ENCODE measurements around the gene DEUP1. TPM values are rescaled to one million over a fixed set of nuclear protein-coding genes. Genes with fewer than 3 reads are reported as not detected.

The DEUP1 gene
- total RNA-seq, 2 donors from 2014 or later: not detected

DNA sequence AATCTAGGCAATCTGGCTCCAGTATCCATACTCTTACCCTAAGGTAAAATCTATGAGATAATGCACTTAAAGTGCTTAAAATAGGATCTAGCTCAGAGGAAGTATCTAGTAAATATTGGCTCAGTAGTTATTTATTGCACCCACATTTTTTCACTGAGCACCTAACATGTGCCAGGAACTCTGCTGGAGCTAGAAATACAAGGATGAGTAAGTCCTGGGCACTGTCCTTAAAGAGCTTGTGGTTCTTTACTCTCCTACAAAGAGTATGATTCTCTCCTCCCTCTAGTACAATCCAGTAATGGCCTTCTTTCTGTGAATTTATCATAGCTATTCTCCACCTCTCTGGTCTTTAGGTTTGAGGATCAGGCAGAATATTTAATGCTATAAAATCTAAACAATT lies 59.2 kb downstream of the DEUP1 start:
- TF ChIP-seq CTCF (IDR thresholded peaks at IDR 0.05): no peak
- no peaks in the 10 kb centered on the region for H3K36me3 ChIP-seq
- DNase-seq (ENCODE audit: low spot score) (no peak), ATAC-seq (ENCODE audit: insufficient number of reproducible peaks, low FRiP score, low read depth) (no peak)
- no peak overlapping the region for H3K4me3 ChIP-seq
- no peak overlapping the region for H3K27ac ChIP-seq
- no peaks in the 10 kb centered on the region for H3K4me1 ChIP-seq (ENCODE audit: control insufficient read depth in 1 of 2, low read depth in 2 of 2)
- no peaks in the 10 kb centered on the region for H3K9me3 ChIP-seq
- no peaks in the 10 kb centered on the region for H3K27me3 ChIP-seq (replicated peaks; ENCODE audit: insufficient read depth)

DNA sequence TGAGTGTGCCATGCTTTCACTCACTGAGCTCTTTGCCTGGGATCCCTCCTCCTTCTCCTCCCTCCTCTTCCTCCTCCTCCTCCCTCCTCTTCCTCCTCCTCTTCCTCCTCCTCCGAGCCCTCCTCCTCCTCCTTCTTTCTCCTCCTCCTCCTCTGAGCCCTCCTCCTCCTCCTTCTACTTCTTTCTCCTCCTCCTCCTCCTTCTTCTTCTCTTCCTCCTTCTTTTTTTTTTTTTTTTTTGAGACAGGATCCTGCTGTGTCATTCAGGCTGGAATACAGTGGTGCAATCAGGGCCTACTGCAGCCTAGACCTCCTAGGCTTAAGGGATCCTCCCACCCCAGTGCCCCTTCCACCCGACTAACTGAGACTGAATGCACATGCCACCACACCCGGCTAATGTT lies 62.3 kb downstream of the DEUP1 start:
- no peak for ATAC-seq (ENCODE audit: insufficient number of reproducible peaks, low FRiP score, low read depth)
- Histone ChIP-seq H3K9me3 (no peaks in the 10 kb centered on the region), H3K4me1 (ENCODE audit: control insufficient read depth in 1 of 2, low read depth in 2 of 2) (no peaks in the 10 kb centered on the region), H3K27me3 (replicated peaks; ENCODE audit: insufficient read depth) (no peaks in the 10 kb centered on the region), H3K27ac (no peak overlapping the region), H3K36me3 (no peaks in the 10 kb centered on the region), H3K4me3 (no peak overlapping the region)
- TF ChIP-seq CTCF (IDR thresholded peaks at IDR 0.05): no peak
- DNase-seq (ENCODE audit: low spot score): no peak

DNA sequence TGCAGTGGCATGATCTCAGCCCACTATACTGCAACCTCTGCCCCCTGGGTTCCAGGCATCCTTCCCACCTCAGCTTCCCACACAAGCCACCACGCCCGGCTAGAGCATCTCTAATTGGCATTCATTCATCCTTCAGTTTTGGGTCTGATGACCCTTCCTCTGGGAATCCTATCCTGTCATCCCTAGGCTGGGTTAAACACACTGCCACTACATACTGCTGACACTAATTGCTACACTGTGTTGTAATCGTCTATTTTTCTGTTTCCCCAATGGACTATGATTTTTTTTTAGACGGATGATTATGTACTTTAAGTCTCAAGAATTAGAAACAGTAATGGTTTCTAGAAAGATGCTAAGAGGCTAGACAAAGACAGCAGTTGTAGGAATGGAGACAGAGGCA lies 62.8 kb downstream of the DEUP1 start:
- no peak for ATAC-seq (ENCODE audit: insufficient number of reproducible peaks, low FRiP score, low read depth)
- Histone ChIP-seq H3K27me3 (replicated peaks; ENCODE audit: insufficient read depth) (no peaks in the 10 kb centered on the region), H3K9me3 (no peaks in the 10 kb centered on the region), H3K4me1 (ENCODE audit: control insufficient read depth in 1 of 2, low read depth in 2 of 2) (no peaks in the 10 kb centered on the region), H3K27ac (no peak overlapping the region), H3K36me3 (no peaks in the 10 kb centered on the region), H3K4me3 (no peak overlapping the region)
- no peak for DNase-seq (ENCODE audit: low spot score)
- TF ChIP-seq CTCF (IDR thresholded peaks at IDR 0.05): no peak

DNA sequence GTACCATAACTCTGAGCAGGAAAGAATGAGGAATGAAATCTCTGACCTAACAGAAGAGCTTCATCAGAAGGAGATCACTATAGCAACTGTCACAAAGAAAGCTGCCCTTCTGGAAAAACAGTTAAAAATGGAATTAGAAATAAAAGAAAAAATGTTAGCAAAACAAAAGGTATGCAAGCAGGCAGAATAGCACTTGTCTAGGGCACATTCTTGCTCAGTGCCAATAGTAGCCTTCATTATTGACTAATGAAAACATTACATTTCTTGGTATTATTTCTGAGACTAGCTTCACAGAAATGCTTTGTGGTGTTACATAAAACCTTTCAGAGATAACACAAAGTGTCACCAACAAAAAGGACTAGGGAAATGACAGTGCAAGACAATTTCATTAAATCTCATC lies 63.9 kb downstream of the DEUP1 start:
- H3K27me3 ChIP-seq (replicated peaks; ENCODE audit: insufficient read depth): no peaks in the 10 kb centered on the region
- ATAC-seq (ENCODE audit: insufficient number of reproducible peaks, low FRiP score, low read depth) (no peak), DNase-seq (ENCODE audit: low spot score) (no peak)
- no peak overlapping the region for H3K27ac ChIP-seq
- TF ChIP-seq CTCF (IDR thresholded peaks at IDR 0.05): no peak
- H3K4me3 ChIP-seq: no peak overlapping the region
- H3K4me1 ChIP-seq (ENCODE audit: control insufficient read depth in 1 of 2, low read depth in 2 of 2): no peaks in the 10 kb centered on the region
- H3K36me3 ChIP-seq: no peaks in the 10 kb centered on the region
- H3K9me3 ChIP-seq: no peaks in the 10 kb centered on the region

DNA sequence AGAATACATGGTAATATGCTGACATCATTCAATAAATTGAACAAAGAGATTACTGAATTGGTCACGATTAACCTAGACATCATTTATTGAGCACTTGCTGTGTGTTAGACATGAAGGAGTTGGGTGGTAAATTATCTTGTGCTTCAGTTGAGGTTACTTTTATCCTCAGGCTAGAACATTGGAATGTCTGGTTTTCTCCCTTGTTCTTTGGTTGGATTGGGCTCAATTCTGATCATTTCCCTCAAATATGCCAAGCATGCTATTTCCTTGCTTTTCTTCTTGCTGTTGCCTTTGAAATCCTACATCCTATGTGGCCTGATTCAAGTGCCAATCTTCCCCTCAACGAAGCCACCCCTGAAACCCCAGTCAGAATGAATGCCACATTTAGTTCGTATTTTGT lies 65.8 kb downstream of the DEUP1 start:
- no peaks in the 10 kb centered on the region for H3K4me1 ChIP-seq (ENCODE audit: control insufficient read depth in 1 of 2, low read depth in 2 of 2)
- H3K27me3 ChIP-seq (replicated peaks; ENCODE audit: insufficient read depth): no peaks in the 10 kb centered on the region
- H3K4me3 ChIP-seq: no peak overlapping the region
- no peaks in the 10 kb centered on the region for H3K9me3 ChIP-seq
- DNase-seq (ENCODE audit: low spot score) (no peak), ATAC-seq (ENCODE audit: insufficient number of reproducible peaks, low FRiP score, low read depth) (no peak)
- no peak overlapping the region for H3K27ac ChIP-seq
- TF ChIP-seq CTCF (IDR thresholded peaks at IDR 0.05): no peak
- H3K36me3 ChIP-seq: no peaks in the 10 kb centered on the region
